Gastrocnemius medialis (tissue), 4 donors: ENCODE measurements around the gene ASIC1. TPM values are rescaled to one million over a fixed set of nuclear protein-coding genes. Genes with fewer than 3 reads are reported as not detected.
A peak's percentile ranks its signal among the peaks of the same experiment; 100 is the strongest.

Experiments used
- ATAC-seq, 2 donors: fragments of 150-250 bp; one replicate each; pipeline ENCODE4 v1.9.1; 2016
- DNase-seq, 2 donors: peaks; one replicate each; pipeline ENCODE4 v3.0.0-alpha.2; 2019
- H3K27ac ChIP-seq, 4 donors: fragments of 200-600 bp; sonication (generic); 1 replicate in 1 of 4; 2 replicates in 3 of 4; pipeline ENCODE4 v1.5.1; 2016 to 2018; ENCODE audit warnings: mild to moderate bottlenecking in 2 of 4, moderate library complexity in 1 of 4
- H3K27me3 ChIP-seq, 3 donors: fragments of 200-600 bp; sonication (generic) in 2 of 3; 1 replicate in 1 of 3; 2 replicates in 2 of 3; pipeline versions ENCODE4 v1.5.1 to v1.6.0; 2016 to 2019; ENCODE audit warnings: mild to moderate bottlenecking in 1 of 3, moderate library complexity in 1 of 3
- H3K36me3 ChIP-seq, 2 donors: fragments of 200-600 bp; sonication (generic) in 1 of 2; one replicate each; pipeline ENCODE4 v1.5.1; 2017 to 2018
- H3K4me1 ChIP-seq, 2 donors: fragments of 200-600 bp; sonication (generic) in 1 of 2; one replicate each; pipeline ENCODE4 v1.5.1; 2016 to 2017; ENCODE audit warnings: mild to moderate bottlenecking in 2 of 2
- H3K4me3 ChIP-seq, 4 donors: fragments of 200-600 bp; sonication (generic) in 3 of 4; 1 replicate in 1 of 4; 2 replicates in 3 of 4; pipeline ENCODE4 v1.5.1; 2016 to 2019; ENCODE audit warnings: mild to moderate bottlenecking in 2 of 4
- H3K9me3 ChIP-seq, 3 donors: fragments of 200-600 bp; sonication (generic) in 2 of 3; 1 replicate in 1 of 3; 2 replicates in 2 of 3; pipeline ENCODE4 v1.5.1; 2016 to 2019
- POLR2A ChIP-seq, 2 donors: fragments of 450-650 bp; IDR thresholded peaks; one replicate each; pipeline ENCODE4 v1.6.1; 2017; ENCODE audit warnings: antibody characterized with exemption in 2 of 2, mild to moderate bottlenecking in 2 of 2, moderate library complexity in 2 of 2
- in situ Hi-C, 4 donors: fragments of 200-750 bp; cut with MboI; loops; one replicate each; pipeline versions ENCODE4 v1.15.0 to v1.8.0; 2017; ENCODE audit warnings: low sequenced_read_pairs in 4 of 4
- intact Hi-C: fragments of 100-400 bp; cut with DNase I; formaldehyde crosslinking; loops from one replicate; pipeline ENCODE4 v1.15.1; 2023; ENCODE audit warnings: low total_unique reads
- total RNA-seq, 4 donors: library from RNA; depleted of rRNA; stranded (reverse); fragments of >200 nt; gene quantifications; one replicate each; pipeline versions ENCODE4 v1.1.0 to v1.2.3, GENCODE V29; 2016
- TF ChIP-seq, protein P1 (sequence below), 5 experiments: fragments of 450-650 bp in 3 of 5; fragments of 200-600 bp in 2 of 5; sonication (generic) in 2 of 5; IDR thresholded peaks in 4 of 5; conservative IDR thresholded peaks in 1 of 5; 1 replicate in 4 of 5; 2 replicates in 1 of 5; pipeline ENCODE4 v1.5.1; 2016 to 2019; ENCODE audit warnings: antibody characterized with exemption in 5 of 5, mild to moderate bottlenecking in 3 of 5, moderate library complexity in 3 of 5

The ASIC1 gene
- total RNA-seq, 4 donors from 2014 or later, result 0.15 to 0.53 TPM; not detected in 2

DNA sequence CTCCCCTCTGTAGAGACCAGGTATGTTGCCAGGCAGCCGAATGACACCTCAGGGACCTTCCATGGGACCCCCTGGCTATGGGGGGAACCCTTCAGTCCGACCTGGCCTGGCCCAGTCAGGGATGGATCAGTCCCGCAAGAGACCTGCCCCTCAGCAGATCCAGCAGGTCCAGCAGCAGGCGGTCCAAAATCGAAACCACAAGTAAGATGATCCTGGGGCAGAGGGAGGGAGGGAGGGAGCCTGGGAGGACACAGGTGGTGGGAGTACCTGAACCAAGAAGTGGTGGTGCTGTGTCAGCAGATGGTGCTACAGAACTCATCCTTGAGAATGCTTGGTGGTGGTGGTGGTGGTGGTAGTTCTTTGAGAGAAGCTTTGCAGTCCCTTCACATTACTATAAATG lies 28.8 kb downstream of the ASIC1 start:
- DNase-seq (peak in 1 of 2 donors; percentile 42), ATAC-seq (no peak)
- intact Hi-C loops (loop anchor here (10.0 kb wide), 1 partner anchor 229 kb away; no protein-coding TSS in a partner anchor), in situ Hi-C loops (loop anchor here in 2 of 4 donors (25.0 kb wide), 1 partner anchor 226 kb away; no protein-coding TSS in a partner anchor)
- H3K4me1 ChIP-seq, result peaks cover 13 to 14% of the 10 kb centered on the region in 2 donors
- no peaks in the 10 kb centered on the region for H3K9me3 ChIP-seq
- H3K4me3 ChIP-seq, result peak overlapping the region; percentile 81 to 95 (median 88)
- no peaks in the 10 kb centered on the region for H3K27me3 ChIP-seq
- H3K36me3 ChIP-seq, result peaks cover 2 to 48% of the 10 kb centered on the region in 2 donors
- peak overlapping the region; percentile 92 to 99 (median 96) for H3K27ac ChIP-seq
- no peak for TF ChIP-seq POLR2A (IDR thresholded peaks at IDR 0.05)
- TF ChIP-seq, protein P1, sequence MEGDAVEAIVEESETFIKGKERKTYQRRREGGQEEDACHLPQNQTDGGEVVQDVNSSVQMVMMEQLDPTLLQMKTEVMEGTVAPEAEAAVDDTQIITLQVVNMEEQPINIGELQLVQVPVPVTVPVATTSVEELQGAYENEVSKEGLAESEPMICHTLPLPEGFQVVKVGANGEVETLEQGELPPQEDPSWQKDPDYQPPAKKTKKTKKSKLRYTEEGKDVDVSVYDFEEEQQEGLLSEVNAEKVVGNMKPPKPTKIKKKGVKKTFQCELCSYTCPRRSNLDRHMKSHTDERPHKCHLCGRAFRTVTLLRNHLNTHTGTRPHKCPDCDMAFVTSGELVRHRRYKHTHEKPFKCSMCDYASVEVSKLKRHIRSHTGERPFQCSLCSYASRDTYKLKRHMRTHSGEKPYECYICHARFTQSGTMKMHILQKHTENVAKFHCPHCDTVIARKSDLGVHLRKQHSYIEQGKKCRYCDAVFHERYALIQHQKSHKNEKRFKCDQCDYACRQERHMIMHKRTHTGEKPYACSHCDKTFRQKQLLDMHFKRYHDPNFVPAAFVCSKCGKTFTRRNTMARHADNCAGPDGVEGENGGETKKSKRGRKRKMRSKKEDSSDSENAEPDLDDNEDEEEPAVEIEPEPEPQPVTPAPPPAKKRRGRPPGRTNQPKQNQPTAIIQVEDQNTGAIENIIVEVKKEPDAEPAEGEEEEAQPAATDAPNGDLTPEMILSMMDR (IDR thresholded peaks at IDR 0.05 in 4 of 5, conservative IDR thresholded peaks at IDR 0.05 in 1 of 5), result no peak

- no peak for ATAC-seq
- in situ Hi-C loops, result loop anchor here in 2 of 4 donors (25.0 kb wide), 1 partner anchor 225 kb away; no protein-coding TSS in a partner anchor
Measured at GRCh38 chr12:50087151-50087550, 29.8 kb downstream of the ASIC1 start.

GRCh38 chr12:50087995-50088394 lies 30.6 kb downstream of the ASIC1 start:
- in situ Hi-C loops, result loop anchor here in 2 of 4 donors (25.0 kb wide), 1 partner anchor 224 kb away; no protein-coding TSS in a partner anchor
- Histone ChIP-seq H3K4me3 (no peak overlapping the region), H3K27ac (peak overlapping the region in 1 of 4 donors; percentile 14), H3K9me3 (no peaks in the 10 kb centered on the region), H3K36me3 (peaks cover 2 to 66% of the 10 kb centered on the region in 2 donors), H3K27me3 (no peaks in the 10 kb centered on the region), H3K4me1 (peaks cover 13 to 14% of the 10 kb centered on the region in 2 donors)
- intact Hi-C loops, result loop anchor here (10.0 kb wide), 1 partner anchor 227 kb away; no protein-coding TSS in a partner anchor
- DNase-seq, result no peak
- ATAC-seq, result no peak
- no peak for TF ChIP-seq POLR2A (IDR thresholded peaks at IDR 0.05)
- TF ChIP-seq, protein P1 (IDR thresholded peaks at IDR 0.05 in 4 of 5, conservative IDR thresholded peaks at IDR 0.05 in 1 of 5), result no peak

More at GRCh38 chr12:50087151-50087550, 29.8 kb downstream of the ASIC1 start:
- no peak for TF ChIP-seq POLR2A (IDR thresholded peaks at IDR 0.05)
- TF ChIP-seq, protein P1 (IDR thresholded peaks at IDR 0.05 in 4 of 5, conservative IDR thresholded peaks at IDR 0.05 in 1 of 5), result no peak
- H3K4me3 ChIP-seq, result no peak overlapping the region
- no peak for DNase-seq
- peaks cover 2 to 58% of the 10 kb centered on the region in 2 donors for H3K36me3 ChIP-seq
- intact Hi-C loops, result loop anchor here (10.0 kb wide), 1 partner anchor 228 kb away; no protein-coding TSS in a partner anchor
- no peaks in the 10 kb centered on the region for H3K27me3 ChIP-seq
- peaks cover 13 to 14% of the 10 kb centered on the region in 2 donors for H3K4me1 ChIP-seq
- H3K27ac ChIP-seq, result peak overlapping the region in 1 of 4 donors; percentile 28
- H3K9me3 ChIP-seq, result no peaks in the 10 kb centered on the region

DNA sequence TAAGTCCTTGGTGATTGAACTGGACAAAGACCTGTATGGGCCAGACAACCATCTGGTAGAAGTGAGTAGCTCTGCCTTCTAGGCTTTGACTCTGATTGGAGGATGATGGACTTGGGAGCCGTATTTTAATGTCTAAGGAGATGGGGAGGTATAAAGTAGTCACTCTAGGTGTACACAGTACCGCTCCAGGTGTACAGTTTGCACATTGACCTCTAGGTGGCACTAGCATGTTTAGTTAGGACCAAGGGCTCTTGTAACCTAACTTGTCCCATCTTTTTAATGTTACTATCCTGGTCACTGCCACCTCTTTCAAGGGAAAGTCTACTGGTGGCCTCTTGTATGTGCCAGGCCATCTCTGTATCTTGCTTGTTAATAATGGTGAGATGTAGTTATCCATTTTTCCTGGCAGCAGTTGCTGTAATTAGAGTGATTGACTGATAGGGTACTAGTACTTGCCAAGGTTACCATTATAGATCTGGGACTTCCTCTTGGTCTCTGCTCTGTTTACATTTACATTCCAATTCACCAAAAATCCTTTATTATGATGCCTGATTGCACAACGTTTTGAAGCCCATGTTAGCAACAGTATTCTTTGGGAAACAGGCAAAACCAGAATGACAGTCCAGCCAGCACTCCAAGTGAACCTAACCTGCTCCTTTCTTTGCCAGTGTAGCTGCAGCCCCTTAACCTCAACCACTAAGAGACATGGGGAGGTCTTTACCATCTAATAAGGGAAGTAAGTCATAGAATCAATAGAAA lies 31.4 kb downstream of the ASIC1 start:
- DNase-seq (peak in 1 of 2 donors; percentile 64), ATAC-seq (peak; percentile 46 to 68)
- intact Hi-C loops, result loop anchor here (1.0 to 10.0 kb wide), 2 partner anchors 15 to 226 kb away; no protein-coding TSS in a partner anchor
- Histone ChIP-seq H3K36me3 (peaks cover 2 to 74% of the 10 kb centered on the region in 2 donors), H3K27ac (peak overlapping the region; percentile 31 to 51 (median 48)), H3K4me1 (peaks cover 13 to 14% of the 10 kb centered on the region in 2 donors), H3K27me3 (no peaks in the 10 kb centered on the region), H3K9me3 (no peaks in the 10 kb centered on the region), H3K4me3 (no peak overlapping the region)
- no peak for TF ChIP-seq POLR2A (IDR thresholded peaks at IDR 0.05)
- TF ChIP-seq, protein P1 (IDR thresholded peaks at IDR 0.05 in 4 of 5, conservative IDR thresholded peaks at IDR 0.05 in 1 of 5), result peak; percentile 43 to 80 (median 74)
- in situ Hi-C loops, result loop anchor here in 2 of 4 donors (25.0 kb wide), 1 partner anchor 224 kb away; no protein-coding TSS in a partner anchor
